HL-60 (cell line): ENCODE results near the gene SMARCA2.

Source experiments
- DNase-seq, 2 experiments: peaks; one replicate each; pipeline ENCODE4 v3.0.0-alpha.2; 2010 to 2020; ENCODE audit warnings: low read depth in 1 of 2, low spot score in 1 of 2
- H3K27ac ChIP-seq: fragments of 250-450 bp; sonication (Bioruptor Pico); replicated peaks from 2 replicates; pipeline ENCODE4 v1.5.1; 2020; ENCODE audit warnings: mild to moderate bottlenecking, moderate library complexity
- H3K27me3 ChIP-seq: fragments of 250-450 bp; sonication (Bioruptor Pico); 2 replicates; pipeline ENCODE4 v1.5.1; 2021; ENCODE audit warnings: mild to moderate bottlenecking, moderate library complexity; ENCODE audit not compliant: insufficient read depth, poor library complexity, severe bottlenecking
- H3K4me3 ChIP-seq: replicated peaks from 2 replicates; pipeline ENCODE4 v1.5.1; 2011; ENCODE audit warnings: mild to moderate bottlenecking, control low read depth, low read length; ENCODE audit not compliant: insufficient read depth
- CTCF ChIP-seq: IDR thresholded peaks from one replicate; pipeline ENCODE4 v1.5.1; 2011; ENCODE audit warnings: low read length, control low read depth, inconsistent platforms; ENCODE audit not compliant: insufficient read depth
- GABPA ChIP-seq: IDR thresholded peaks from 2 replicates; pipeline ENCODE4 v1.6.1; 2012; ENCODE audit warnings: low read depth
- POLR2AphosphoS5 ChIP-seq: IDR thresholded peaks from 2 replicates; pipeline ENCODE4 v1.6.1; 2012; ENCODE audit warnings: low read depth
- REST ChIP-seq: IDR thresholded peaks from 2 replicates; pipeline ENCODE4 v1.6.1; 2012; ENCODE audit warnings: low read depth; ENCODE audit not compliant: insufficient replicate concordance
- SPI1 ChIP-seq: IDR thresholded peaks from 2 replicates; pipeline ENCODE4 v1.6.1; 2012; ENCODE audit warnings: low read depth, mild to moderate bottlenecking, borderline replicate concordance

Gene SMARCA2

GRCh38 chr9:1972672-1973071 lies 42.5 kb upstream of the SMARCA2 start:
- Histone ChIP-seq H3K27ac (no peak overlapping the region), H3K27me3 (no peaks in the 10 kb centered on the region), H3K4me3 (no peak overlapping the region)
- no peak for DNase-seq
- TF ChIP-seq GABPA: no peak
- TF ChIP-seq POLR2AphosphoS5: no peak
- no peak for TF ChIP-seq CTCF
- no peak for TF ChIP-seq REST
- TF ChIP-seq SPI1: no peak

GRCh38 chr9:1977026-1977425 lies 38.1 kb upstream of the SMARCA2 start:
- H3K27me3 ChIP-seq: no peaks in the 10 kb centered on the region
- DNase-seq: no peak
- H3K27ac ChIP-seq: no peak overlapping the region
- no peak overlapping the region for H3K4me3 ChIP-seq
- no peak for TF ChIP-seq GABPA

GRCh38 chr9:1978941-1979340 lies 36.2 kb upstream of the SMARCA2 start:
- H3K4me3 ChIP-seq: no peak overlapping the region
- no peak overlapping the region for H3K27ac ChIP-seq
- no peak for TF ChIP-seq REST
- no peak for TF ChIP-seq GABPA
- no peak for TF ChIP-seq POLR2AphosphoS5
- TF ChIP-seq SPI1: no peak
- no peak for TF ChIP-seq CTCF
- no peaks in the 10 kb centered on the region for H3K27me3 ChIP-seq
- peak in 1 of 2 experiments; percentile 22 for DNase-seq

GRCh38 chr9:1979741-1980367 lies 35.3 kb upstream of the SMARCA2 start:
- Histone ChIP-seq H3K27ac (no peak overlapping the region), H3K27me3 (no peaks in the 10 kb centered on the region), H3K4me3 (no peak overlapping the region)
- TF ChIP-seq REST (no peak), GABPA (no peak), CTCF (no peak), POLR2AphosphoS5 (no peak)
- DNase-seq: peak in 1 of 2 experiments; percentile 35
